Measurements from ENCODE around the gene DNAH9.

Gene DNAH9

DNA sequence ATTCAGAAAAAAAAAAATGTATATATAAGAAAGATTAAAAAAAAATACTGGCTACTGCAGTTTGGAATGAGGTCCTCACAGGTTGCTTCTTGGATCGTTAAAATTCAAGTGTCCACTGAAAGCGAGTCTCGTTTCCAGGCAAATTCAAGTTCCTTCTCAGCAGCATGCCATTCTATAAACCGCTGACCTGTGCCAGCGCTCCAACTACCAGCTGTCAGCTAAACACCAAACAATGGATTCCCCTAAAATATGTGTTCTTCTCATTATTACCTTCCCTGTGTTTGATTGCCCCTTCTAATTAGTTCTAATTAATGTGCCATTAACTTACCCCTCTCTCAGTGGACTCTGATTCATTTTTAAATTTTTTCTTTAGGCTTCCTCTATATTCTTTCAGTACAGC lies 92.4 kb downstream of the DNAH9 start:
- DNase-seq = no peak

DNA sequence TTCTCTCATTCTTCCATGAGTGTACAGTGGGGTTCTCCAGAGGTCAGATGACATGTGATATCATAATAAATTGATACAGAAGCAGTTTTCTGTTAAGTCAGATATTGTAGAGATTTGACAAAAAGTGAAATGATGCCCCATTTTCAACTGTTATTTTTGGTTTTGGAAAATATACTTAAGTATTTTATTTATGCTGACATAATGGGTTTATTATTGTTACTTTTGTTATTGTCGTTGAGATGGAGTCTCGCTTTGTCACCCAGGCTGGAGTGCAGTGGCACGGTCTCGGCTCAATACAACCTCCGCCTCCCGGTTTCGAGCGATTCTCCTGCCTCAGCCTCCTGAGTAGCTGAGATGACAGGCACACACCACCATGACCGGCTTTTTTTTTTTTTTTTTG lies 94.4 kb downstream of the DNAH9 start:
- no peak for DNase-seq

DNA sequence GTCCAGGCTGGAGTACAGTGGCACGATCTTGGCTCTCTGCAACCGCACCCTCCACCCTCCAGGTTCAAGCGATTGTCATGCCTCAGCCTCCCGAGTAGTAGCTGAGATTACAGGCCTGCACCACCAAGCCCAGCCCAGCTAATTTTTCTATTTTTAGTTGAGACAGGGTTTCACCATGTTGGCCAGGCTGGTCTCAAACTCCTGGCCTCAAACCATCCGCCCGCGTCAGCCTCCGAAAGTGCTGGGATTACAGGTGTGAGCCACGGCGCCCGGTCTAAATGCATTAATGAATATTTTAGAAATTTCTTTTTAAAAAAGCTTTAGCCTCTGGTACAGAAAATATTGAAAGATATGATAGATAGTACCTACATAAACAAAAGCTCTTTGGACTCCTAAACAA lies 95.0 kb downstream of the DNAH9 start:
- DNase-seq = no peak

DNA sequence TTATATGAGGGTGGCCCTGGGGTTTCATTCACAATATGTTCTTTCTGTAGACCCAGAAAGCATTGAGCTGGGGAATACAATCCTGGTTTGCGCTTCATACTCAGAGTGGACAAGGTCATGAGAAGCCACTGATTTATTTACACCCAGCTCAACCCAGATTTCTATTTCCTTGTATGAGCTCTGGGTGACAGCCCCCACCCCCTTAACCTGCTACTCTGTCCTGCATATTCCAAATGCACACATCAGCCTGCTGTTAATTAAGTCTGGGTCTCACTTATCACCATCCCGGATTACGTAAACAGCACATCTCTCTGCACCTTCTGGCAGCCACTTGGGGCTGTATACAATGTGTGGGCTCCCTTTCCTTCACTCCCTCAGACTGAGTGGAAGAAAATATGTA lies 102.4 kb downstream of the DNAH9 start:
- no peak for DNase-seq

DNA sequence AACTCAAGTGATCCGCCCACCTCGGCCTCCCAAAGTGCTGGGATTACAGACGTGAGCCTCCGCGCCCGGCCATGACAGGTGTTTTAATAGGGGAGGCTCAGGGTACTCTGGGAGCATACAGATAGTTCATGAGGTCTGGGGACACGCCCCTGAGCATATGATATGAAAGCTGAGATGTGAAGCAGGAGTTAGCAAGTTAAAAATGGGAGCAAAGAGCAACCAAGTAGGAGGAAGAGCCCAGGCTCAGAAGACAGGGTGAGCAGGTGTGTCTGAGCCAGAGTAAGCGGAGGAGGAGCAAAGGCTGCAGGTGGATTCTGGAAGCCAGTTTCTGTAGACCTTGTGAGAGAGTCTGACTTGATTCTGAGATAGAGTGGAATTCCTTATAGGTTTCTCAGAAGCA lies 103.6 kb downstream of the DNAH9 start:
- DNase-seq = no peak

DNA sequence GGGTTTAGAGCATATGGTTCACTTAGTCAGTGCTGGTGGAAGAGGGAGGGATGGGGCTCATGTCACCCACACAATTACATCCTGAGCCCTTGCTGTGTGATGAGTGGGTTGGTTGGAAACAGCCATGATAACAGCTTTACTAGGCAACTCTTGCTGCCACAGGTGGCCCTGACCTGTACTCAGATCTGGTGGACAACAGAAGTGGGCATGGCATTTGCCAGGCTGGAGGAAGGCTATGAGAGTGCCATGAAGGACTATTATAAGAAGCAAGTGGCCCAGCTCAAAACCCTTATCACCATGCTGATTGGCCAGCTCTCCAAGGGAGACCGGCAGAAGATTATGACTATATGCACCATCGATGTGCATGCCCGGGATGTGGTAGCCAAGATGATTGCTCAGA lies 105.8 kb downstream of the DNAH9 start:
- no peak for DNase-seq

DNA sequence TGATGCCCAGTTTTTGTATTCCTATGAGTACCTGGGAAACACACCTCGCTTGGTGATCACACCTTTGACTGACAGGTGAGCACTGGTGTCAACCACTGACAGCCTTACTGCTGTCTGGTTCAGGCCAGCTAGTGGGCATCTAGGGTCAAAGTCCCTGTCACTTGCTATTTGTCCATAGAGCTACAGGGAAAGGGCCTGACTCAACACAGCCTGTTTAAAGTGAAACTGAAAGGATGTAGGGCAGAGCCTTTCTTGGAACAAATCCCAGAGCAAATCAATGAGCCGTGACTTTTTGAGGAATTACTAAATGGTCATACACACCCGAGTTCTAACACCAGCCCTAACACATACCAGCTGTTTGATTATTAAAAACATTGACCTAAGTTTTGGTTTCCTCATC lies 106.8 kb downstream of the DNAH9 start:
- DNase-seq = no peak

DNA sequence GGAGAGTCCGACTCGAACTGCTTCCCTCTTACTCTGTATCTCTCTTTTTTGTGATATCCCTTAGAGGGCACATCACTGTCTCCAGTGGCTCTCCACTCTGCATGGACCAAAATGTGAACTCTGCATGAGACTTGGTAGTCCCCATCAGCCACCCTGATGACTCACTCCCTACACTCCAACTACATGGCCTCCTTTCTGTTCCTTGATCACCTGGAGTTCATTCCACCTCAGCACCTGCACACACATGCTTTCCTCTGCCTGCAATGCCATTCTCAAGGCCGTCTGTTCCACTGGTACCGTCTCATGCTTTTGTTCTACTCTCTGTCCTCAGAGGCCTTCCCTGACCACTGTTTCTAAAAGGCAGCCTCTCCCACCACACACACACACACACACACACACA lies 109.3 kb downstream of the DNAH9 start:
- DNase-seq = no peak

DNA sequence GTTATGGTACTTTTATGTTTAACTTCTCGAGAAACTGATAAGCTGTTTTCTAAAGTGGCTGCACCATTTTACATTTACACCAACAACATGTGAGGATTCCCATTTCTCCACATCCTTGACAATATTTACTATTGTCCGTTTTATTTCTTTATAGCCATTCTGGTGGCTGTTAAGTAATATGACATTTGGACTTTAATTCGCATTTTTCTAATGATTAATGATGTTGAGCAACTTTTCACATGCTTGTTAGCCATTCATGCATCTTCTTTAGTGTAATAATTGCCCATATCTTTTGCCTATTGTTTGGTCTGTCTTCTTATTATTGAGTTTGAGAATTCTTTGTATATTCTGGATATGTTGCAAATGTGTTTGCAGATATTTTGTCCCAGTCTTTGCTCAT lies 114.2 kb downstream of the DNAH9 start:
- no peak for DNase-seq

DNA sequence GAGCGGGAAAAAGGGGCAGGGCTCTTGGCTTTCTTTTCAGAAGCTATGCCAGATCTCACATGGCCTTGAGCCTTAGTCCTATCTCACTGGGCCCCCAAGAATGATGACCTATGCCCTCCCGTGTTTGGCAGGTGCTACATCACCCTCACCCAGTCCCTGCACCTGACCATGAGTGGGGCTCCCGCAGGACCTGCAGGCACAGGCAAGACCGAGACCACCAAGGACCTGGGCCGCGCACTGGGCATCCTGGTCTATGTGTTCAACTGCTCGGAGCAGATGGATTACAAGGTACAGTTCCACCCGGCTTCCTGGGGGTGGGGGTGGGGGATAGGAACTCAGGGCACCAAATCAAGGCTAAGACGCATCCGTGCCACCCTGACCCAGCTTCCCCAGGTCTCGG lies 120.9 kb downstream of the DNAH9 start:
- no peak for DNase-seq

DNA sequence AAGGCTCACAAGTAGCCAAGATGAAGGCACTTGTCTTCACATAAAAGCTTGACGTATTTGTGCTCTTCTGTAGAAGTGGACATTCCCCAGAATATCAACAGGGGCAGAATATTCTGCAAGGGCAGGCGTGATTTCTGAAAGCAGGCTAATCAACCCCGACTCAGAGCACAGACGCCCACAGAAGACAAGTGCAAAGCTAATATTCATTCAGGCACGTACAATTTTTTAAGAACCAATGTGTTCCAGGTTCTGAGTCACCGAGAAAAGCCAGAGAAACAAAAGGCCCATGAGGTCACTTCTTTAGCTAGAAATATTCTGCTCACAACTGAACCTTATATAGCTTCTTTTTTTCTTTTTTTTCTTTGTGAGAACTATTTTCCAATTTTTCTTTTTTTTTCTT lies 121.6 kb downstream of the DNAH9 start:
- DNase-seq = no peak

DNA sequence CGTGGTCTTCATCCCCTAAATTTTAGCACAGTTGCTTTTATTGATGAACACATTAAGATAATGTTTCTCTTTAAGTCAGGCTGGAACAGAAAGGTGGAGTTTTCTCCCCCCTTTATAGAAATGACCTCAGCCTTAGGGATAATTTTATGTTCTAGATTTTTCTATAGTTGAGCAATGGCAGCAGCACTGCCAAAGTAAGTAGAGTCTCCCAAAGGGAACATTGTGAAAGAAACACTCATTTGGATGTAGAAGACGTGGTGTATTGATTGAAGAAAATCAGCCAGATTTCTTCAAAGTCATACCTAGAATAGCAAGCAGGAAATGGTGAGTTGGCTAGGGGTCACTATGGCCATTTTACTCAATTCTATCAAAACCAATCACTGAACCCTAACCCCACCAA lies 122.5 kb downstream of the DNAH9 start:
- no peak for DNase-seq

DNA sequence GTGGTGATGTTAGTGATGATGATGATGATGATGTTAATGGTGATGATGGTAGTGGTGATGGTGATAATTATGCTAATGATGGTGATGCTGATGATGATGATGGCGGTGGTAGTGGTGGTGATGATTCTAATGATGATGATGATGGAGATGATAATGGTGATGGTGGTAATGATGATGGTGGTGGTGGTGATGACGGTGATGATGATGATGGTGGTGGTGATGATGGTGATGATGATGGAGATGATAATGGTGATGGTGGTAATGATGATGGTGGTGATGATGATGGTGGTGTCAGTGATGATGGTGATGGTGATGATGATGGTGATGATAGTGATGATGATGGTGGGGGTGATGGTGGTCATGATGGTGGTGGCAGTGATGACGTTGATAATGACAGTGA lies 132.5 kb downstream of the DNAH9 start:
- no peak for DNase-seq

DNA sequence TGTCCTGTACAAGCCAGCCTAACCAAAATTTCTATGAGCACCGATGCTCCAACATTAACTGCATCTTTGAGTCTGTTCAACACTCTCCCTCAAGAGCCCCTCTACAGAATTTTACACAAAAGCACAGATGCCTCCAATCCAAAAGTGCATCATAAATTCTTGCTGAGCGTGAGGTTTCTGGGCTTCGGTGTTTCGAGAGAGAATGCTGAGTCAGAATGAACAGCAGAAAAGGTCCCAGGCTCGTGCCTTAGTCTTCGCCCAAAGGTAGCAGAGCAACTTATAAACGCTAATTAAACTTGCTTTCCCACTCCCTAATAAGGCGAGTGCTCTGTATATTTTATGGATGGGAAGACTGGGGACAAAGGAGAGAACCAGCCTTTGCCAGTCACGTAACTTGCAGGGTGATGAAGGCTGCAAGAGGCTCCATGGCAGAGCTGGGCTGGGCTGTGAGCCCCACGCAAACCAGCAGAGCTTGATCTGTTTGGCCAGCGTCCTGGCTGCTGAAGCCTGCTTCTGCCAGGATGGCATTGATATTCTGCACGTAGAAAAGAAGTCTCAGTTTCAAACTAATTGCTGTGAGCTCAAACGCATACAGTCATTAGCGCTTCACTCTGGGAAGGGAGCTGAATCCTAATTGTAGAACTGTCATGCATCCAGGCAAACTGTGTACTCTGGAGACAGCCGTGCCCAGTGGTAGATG lies 138.5 kb downstream of the DNAH9 start:
- DNase-seq = no peak

DNA sequence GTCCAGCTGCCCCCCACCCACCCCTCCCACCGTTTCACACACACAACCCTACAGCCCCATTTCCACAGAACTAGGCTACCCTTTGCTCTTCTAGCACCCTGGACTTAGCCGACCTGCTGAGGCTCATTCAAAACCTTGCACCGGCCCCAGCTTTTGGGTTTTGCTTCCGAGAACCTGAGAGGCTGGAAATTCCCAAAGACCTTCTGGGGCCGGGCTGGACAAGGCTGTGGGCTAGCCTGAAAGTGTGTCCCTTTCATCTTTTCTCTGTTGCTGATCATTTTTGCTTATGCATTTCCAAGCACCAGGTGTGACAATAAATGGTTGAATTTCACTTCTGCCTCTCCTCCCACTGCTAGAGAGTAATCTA lies 139.0 kb downstream of the DNAH9 start:
- no peak for DNase-seq

DNA sequence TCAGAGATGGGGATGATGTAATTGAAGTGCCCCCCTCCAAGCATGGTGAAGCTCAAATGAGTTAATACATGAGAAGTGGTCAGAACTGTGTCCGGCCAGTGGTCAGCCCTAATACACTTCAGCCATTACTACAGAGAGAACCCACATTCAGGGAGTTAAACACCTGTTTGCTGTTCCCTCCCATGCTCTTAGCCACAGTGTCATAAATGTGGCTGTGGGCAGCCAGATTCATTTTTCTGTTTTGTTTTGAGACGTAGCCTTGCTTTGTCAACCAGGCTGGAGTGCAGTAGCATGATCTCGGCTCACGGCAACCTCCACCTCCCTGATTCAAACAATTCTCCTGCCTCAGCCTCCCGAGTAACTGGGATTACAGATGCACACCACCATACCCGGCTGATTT lies 139.9 kb downstream of the DNAH9 start:
- no peak for DNase-seq

DNA sequence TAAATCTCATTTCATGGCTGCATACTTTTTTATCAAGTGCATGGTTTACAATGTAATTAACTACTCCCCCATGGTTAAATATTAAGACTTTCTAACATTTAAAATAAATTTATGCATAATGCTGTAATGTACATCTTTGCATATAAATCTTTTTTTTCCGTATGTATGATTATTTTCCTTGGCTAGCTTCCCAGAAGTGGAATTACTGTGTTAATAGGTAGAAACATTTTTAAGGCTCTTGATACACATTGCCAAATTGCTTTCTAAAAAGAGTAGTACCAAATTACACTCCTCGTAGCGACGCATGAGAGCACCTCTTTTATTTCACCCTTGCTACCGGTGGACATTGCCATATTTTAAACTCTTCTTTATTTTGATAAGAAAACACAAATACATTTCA lies 141.1 kb downstream of the DNAH9 start:
- DNase-seq = no peak

DNA sequence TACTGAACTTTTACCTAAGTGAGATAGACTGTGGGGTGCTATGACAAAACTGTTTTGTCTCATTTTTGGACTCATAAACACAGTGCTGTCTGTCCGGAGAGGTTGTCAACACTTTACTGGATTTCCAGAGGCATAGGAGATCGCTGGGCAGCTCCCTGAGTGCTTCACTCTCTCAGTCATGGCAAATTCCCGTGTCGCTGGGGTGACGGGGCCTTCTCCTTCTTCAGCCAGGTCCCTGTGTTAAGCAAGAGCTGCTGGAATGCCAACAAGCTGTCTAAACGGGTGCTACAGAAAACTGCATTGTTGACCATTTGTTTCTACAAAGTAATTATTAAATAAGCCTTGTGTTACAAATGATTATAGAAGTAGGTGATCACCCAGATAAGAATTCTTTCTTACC lies 141.6 kb downstream of the DNAH9 start:
- DNase-seq = no peak

DNA sequence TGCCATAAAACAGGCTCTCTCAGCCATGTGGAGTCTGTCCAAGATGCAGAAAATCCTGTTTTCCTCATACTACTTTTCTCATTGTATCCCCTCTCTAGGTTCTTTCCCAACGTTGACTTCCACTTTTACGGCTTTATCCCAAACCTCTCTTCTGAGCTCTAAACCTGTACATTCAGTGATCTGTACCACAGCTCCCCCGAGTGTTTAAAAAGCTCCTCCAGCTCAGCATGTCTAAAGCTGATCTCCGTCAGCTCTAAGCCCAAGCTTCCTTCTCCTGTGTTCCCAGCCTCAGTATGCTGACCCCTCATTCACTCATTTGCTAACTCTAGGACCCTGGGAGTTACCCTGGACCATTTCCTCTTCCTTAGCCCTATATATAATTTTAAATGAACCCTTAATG lies 144.6 kb downstream of the DNAH9 start:
- DNase-seq = no peak

DNA sequence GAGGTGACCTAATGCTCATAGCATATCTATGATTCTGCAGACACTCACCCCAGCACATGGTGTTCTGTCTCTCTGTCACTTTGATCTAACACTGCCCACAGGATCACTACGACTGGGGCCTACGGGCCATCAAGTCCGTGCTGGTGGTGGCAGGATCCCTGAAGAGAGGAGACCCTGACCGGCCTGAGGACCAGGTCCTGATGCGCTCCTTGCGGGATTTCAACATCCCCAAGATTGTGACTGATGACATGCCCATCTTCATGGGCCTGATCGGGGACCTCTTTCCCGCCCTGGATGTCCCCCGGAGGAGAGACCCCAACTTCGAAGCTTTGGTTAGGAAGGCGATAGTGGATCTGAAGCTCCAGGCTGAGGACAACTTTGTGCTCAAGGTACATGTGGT lies 146.4 kb downstream of the DNAH9 start:
- no peak for DNase-seq

DNA sequence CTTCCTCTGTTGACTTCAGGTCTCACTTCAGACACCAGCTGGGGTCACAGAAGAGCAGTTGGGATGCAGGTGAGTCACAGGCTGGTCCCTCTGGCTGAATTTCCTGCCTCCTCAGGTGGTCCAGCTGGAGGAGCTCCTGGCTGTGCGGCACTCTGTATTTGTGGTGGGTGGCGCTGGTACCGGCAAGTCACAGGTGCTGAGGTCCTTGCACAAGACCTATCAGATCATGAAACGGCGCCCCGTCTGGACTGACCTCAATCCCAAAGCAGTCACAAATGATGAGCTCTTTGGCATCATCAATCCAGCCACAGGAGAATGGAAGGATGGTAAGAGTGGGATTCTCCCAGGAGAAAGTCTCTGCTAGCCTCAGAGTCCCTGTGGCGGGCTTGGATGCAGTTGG lies 149.2 kb downstream of the DNAH9 start:
- DNase-seq = no peak

DNA sequence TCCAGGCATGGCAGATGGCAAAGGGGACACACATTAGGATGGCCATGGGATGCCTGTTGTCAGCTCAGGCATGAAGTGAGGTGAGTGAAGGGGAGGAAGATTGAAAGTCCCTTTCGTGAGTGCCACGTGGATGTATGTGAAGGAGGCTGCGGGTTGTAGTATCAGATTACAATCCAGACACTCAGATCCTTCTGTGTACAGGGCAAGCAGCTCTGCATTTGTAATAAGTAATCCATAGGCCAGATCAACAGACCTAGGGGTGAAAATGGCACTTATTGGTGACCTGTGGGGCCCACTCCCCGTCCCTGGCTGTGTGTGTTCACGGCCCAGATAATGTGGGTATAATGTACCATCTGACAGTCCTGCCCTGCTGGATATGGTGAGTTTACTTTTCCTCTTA lies 159.5 kb downstream of the DNAH9 start:
- DNase-seq = no peak

DNA sequence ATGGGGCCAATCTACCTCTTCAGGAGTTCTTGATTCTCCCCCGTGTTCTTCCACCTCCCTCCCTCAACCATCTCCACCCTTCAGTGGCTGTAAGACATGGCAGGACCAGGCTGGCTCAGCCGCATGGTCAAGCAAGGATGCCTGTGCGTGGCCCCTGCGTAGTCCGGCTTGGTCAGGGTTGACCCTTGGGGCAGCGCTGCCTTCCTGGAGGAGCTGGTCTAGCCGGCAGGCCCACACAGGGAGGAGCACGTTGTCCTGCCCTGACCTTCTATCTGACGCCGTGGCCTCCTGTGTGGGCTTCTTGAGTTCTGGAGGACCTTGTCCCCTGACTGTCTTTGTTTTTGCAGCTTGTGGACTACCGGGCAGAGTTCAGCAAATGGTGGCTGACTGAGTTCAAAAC lies 169.8 kb downstream of the DNAH9 start:
- DNase-seq = no peak

DNA sequence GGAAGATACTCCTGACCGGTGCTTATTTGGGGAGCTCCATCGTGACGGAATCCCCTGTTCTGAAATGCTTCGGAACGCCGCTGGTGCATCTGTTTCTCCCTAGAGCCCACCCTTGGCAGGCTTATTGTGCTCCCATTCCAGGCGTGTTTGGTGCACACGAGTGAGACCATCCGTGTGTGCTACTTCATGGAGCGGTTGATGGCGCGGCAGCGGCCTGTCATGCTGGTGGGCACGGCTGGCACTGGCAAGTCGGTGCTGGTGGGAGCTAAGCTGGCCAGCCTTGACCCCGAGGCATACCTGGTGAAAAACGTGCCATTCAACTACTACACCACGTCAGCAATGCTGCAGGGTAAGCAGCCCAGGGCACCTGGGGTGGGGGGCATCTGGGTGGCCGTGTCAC lies 170.7 kb downstream of the DNAH9 start:
- no peak for DNase-seq

DNA sequence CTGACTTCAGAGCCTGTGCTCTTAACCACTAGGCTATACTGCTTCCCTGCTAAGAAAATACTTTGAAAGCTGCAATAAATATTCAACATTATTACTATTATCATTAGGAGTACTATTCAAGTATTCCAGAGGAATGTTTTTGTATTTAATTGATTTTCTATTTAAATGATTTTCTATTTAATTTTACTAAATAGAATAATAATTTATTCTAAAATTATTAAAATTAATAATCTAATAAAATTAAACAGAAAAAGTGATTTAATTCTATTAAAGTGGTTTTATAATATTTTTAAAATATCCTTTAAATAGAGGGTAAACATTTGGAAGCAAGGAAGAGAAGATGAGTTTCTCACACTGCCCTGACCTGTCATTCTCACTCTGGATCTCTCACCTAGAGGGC lies 173.8 kb downstream of the DNAH9 start:
- no peak for DNase-seq

DNA sequence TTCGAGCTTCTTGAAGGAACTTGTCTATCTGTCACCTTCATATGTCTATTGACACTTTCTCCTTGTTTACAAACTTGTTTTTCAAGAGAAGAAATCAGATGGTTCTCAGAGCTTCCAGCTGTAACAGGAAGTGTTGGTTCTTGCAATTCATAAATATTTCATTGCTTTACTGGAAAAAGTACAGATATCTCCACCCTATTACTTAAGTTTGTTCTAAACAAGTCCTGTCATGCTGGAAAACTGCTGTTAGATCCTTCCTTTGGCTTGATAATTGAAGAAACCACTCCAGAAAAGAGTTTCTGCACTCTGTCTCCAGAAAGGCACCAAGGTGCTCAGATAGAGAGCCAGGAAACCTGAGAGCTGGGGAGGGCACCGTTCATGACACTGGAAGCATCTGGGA lies 181.6 kb downstream of the DNAH9 start:
- no peak for DNase-seq

Measured in stimulated activated naive CD4-positive, alpha-beta T cell treated with Interleukin-2 at 50 U/mL for 16 hours (primary cell).